HG03460 (cell line): ENCODE results near the gene PSMB2.

Source experiments
- ATAC-seq: cut with Tn5 transposase; IDR thresholded peaks from one replicate; pipeline ENCODE4 v1.9.1; 2021; ENCODE audit not compliant: unreplicated experiment

PSMB2 gene

GRCh38 chr1:35558374-35559316 lies 82.7 kb downstream of the PSMB2 start:
- ATAC-seq = no peak

GRCh38 chr1:35557611-35558373 lies 83.5 kb downstream of the PSMB2 start, which contains the start of gene NCDN:
Gene NCDN (plus strand): TSS chr1:35557799. CDS start chr1:35558191, 392 bp downstream.
- peak; percentile 83 for ATAC-seq

GRCh38 chr1:35557118-35557610 lies 84.2 kb downstream of the PSMB2 start, which contains the start of gene KIAA0319L:
Gene KIAA0319L (minus strand): TSS chr1:35557403. CDS start chr1:35554491, 2,912 bp downstream.
- peak; percentile 77 for ATAC-seq

GRCh38 chr1:35556484-35557117 lies 84.7 kb downstream of the PSMB2 start:
- ATAC-seq = no peak

- no peak for ATAC-seq
Measured at GRCh38 chr1:35555601-35556477, 85.5 kb downstream of the PSMB2 start.

GRCh38 chr1:35555212-35555584 lies 86.1 kb downstream of the PSMB2 start:
- ATAC-seq = no peak

- no peak for ATAC-seq
Measured at GRCh38 chr1:35554266-35555211, 86.8 kb downstream of the PSMB2 start.

- no peak for ATAC-seq
Measured at GRCh38 chr1:35553851-35554250, 87.5 kb downstream of the PSMB2 start.
